ENCODE results near the gene SLC10A7. TPM values are rescaled to one million over a fixed set of nuclear protein-coding genes. Genes with fewer than 3 reads are reported as not detected.

The SLC10A7 gene
- total and polyA plus RNA-seq, 2 experiments from 2014 or later = 8.3 to 21.2 TPM

- Histone ChIP-seq H3K79me2 (no peaks in the 10 kb centered on the region), H3K4me1 (ENCODE audit: insufficient read depth) (no peaks in the 10 kb centered on the region), H3K4me3 (no peak overlapping the region), H4K20me1 (ENCODE audit: insufficient read depth, poor library complexity, severe bottlenecking) (no peaks in the 10 kb centered on the region), H3K4me2 (no peak overlapping the region), H3K27me3 (no peaks in the 10 kb centered on the region), H3K9me3 (ENCODE audit: low read depth) (no peaks in the 10 kb centered on the region), H3K27ac (no peak overlapping the region), H3K9me2 (replicated peaks; ENCODE audit: insufficient read depth) (no peaks in the 10 kb centered on the region), H3K36me3 (replicated peaks; ENCODE audit: insufficient read depth, low read depth) (no peaks in the 10 kb centered on the region), H2AFZ (no peak overlapping the region)
- DNase-seq (ENCODE audit: low spot score) = no peak
- TF ChIP-seq EZH2phosphoT487 (IDR thresholded peaks at IDR 0.05; ENCODE audit: low read depth, severe bottlenecking, unreplicated experiment) (no peak), CTCF (IDR thresholded peaks at IDR 0.05; ENCODE audit: poor library complexity) (no peak), EZH2 (IDR thresholded peaks at IDR 0.05; ENCODE audit: borderline replicate concordance) (no peak)
- WGBS (ENCODE audit: low lambda C conversion rate, missing lambda C conversion rate) = 98% methylated on average over 37 of the region's 37 CpGs
These were observed 76.3 kb downstream of the SLC10A7 start for GRCh38 chr4:146445198-146446150.

- Histone ChIP-seq H3K4me1 (ENCODE audit: insufficient read depth) (no peaks in the 10 kb centered on the region), H2AFZ (no peak overlapping the region), H3K4me2 (no peak overlapping the region), H3K9me3 (ENCODE audit: low read depth) (no peaks in the 10 kb centered on the region), H3K36me3 (replicated peaks; ENCODE audit: insufficient read depth, low read depth) (no peaks in the 10 kb centered on the region), H4K20me1 (ENCODE audit: insufficient read depth, poor library complexity, severe bottlenecking) (no peaks in the 10 kb centered on the region), H3K4me3 (no peak overlapping the region), H3K27me3 (no peaks in the 10 kb centered on the region), H3K9me2 (replicated peaks; ENCODE audit: insufficient read depth) (no peaks in the 10 kb centered on the region), H3K79me2 (no peaks in the 10 kb centered on the region), H3K27ac (no peak overlapping the region)
- TF ChIP-seq EZH2phosphoT487 (IDR thresholded peaks at IDR 0.05; ENCODE audit: low read depth, severe bottlenecking, unreplicated experiment) (no peak), EZH2 (IDR thresholded peaks at IDR 0.05; ENCODE audit: borderline replicate concordance) (no peak), CTCF (IDR thresholded peaks at IDR 0.05; ENCODE audit: poor library complexity) (no peak)
- 96% methylated on average over 2 of the region's 2 CpGs for WGBS (ENCODE audit: low lambda C conversion rate, missing lambda C conversion rate)
- no peak for DNase-seq (ENCODE audit: low spot score)
These were observed 78.2 kb downstream of the SLC10A7 start for GRCh38 chr4:146443525-146443924.

GRCh38 chr4:146442801-146443200 is 78.9 kb downstream of the SLC10A7 start:
- H3K79me2 ChIP-seq = no peaks in the 10 kb centered on the region
- H3K4me3 ChIP-seq = no peak overlapping the region
- WGBS (ENCODE audit: low lambda C conversion rate, missing lambda C conversion rate) = 66% methylated on average over 1 of the region's 1 CpG
- H3K27me3 ChIP-seq = no peaks in the 10 kb centered on the region
- no peak for DNase-seq (ENCODE audit: low spot score)
- no peak overlapping the region for H3K27ac ChIP-seq
- no peak for TF ChIP-seq CTCF (IDR thresholded peaks at IDR 0.05; ENCODE audit: poor library complexity)
- no peak for TF ChIP-seq EZH2phosphoT487 (IDR thresholded peaks at IDR 0.05; ENCODE audit: low read depth, severe bottlenecking, unreplicated experiment)
- TF ChIP-seq EZH2 (IDR thresholded peaks at IDR 0.05; ENCODE audit: borderline replicate concordance) = no peak
- H2AFZ ChIP-seq = no peak overlapping the region
- H3K4me2 ChIP-seq = no peak overlapping the region
- no peaks in the 10 kb centered on the region for H3K9me3 ChIP-seq (ENCODE audit: low read depth)
- no peaks in the 10 kb centered on the region for H3K36me3 ChIP-seq (replicated peaks; ENCODE audit: insufficient read depth, low read depth)
- no peaks in the 10 kb centered on the region for H3K9me2 ChIP-seq (replicated peaks; ENCODE audit: insufficient read depth)
- no peaks in the 10 kb centered on the region for H4K20me1 ChIP-seq (ENCODE audit: insufficient read depth, poor library complexity, severe bottlenecking)
- no peaks in the 10 kb centered on the region for H3K4me1 ChIP-seq (ENCODE audit: insufficient read depth)
